HepG2 (cell line): ENCODE data around the gene KDM2B. TPM values are rescaled to one million over a fixed set of nuclear protein-coding genes. Genes with fewer than 3 reads are reported as not detected.
A peak's percentile ranks its signal among the peaks of the same experiment; 100 is the strongest.

Experiments used
- ATAC-seq: fragments of 200-7000 bp; cut with Tn5 transposase; 3 replicates; pipeline ENCODE4 v1.9.1; 2020; ENCODE audit warnings: mild to moderate bottlenecking, moderate library complexity
- BruUV-seq: library from RNA; stranded (reverse); fragments of 400-500 nt; replicated peaks from 2 replicates; lab custom pipeline; 2021; lab: Mats Ljungman, UMichigan
- CTCF ChIA-PET: fragments of 300-600 bp; formaldehyde crosslinking; extraction: SDS; loops from one replicate; lab custom pipeline; 2021; ENCODE audit warnings: low total read pairs, inconsistent platforms, low intra/inter-chr PET ratio; lab: Yijun Ruan, JAX
- POLR2A ChIA-PET: fragments of 350-600 bp; sonication (Branson Sonifier 250); formaldehyde crosslinking; loops from one replicate; lab custom pipeline; 2020; ENCODE audit warnings: antibody characterized with exemption, inconsistent platforms; lab: Yijun Ruan, JAX
- DNase-seq: peaks from one replicate; pipeline ENCODE4 v3.0.0-alpha.2; 2015; ENCODE audit warnings: low spot score
- FAIRE-seq: peaks from 3 replicates; lab custom pipeline; 2011; peaks lifted over from hg19 to GRCh38; lab: Jason Lieb, UNC
- H2AFZ ChIP-seq: one replicate; pipeline ENCODE4 v1.6.1; 2011; ENCODE audit warnings: low read length, inconsistent platforms
- H3K27ac ChIP-seq: fragments of 300-600 bp; 3 replicates; pipeline ENCODE4 v1.8.0; 2011; ENCODE audit warnings: mixed run types, mild to moderate bottlenecking, mixed read lengths, low read length, inconsistent platforms; ENCODE audit not compliant: insufficient read depth; ENCODE audit errors: extremely low read length
- H3K27me3 ChIP-seq, 2 experiments: fragments of 200-600 bp in 1 of 2; 2 replicates in 1 of 2; 3 replicates in 1 of 2; pipeline versions ENCODE4 v1.6.0 to v1.8.0; 2011; ENCODE audit warnings: low read length in 2 of 2, mild to moderate bottlenecking in 2 of 2, moderate library complexity in 2 of 2, inconsistent platforms in 1 of 2; ENCODE audit not compliant: insufficient read depth in 2 of 2, control insufficient read depth in 1 of 2
- H3K36me3 ChIP-seq, 2 experiments: fragments of 200-600 bp in 1 of 2; replicated peaks in 1 of 2; 2 replicates in 1 of 2; 3 replicates in 1 of 2; pipeline versions ENCODE4 v1.5.1 to v1.8.0; 2011; ENCODE audit warnings: low read length in 2 of 2, inconsistent platforms in 1 of 2; ENCODE audit not compliant: insufficient read depth in 2 of 2, control insufficient read depth in 1 of 2
- H3K4me1 ChIP-seq: 2 replicates; pipeline ENCODE4 v1.5.1; 2012; ENCODE audit warnings: low read length, inconsistent platforms; ENCODE audit not compliant: insufficient read depth
- H3K4me2 ChIP-seq: 2 replicates; pipeline ENCODE4 v1.6.0; 2011; ENCODE audit warnings: low read depth, low read length, inconsistent platforms
- H3K4me3 ChIP-seq, 3 experiments: fragments of 200-600 bp in 1 of 3; sonication (generic), shearing (Covaris generic) in 1 of 3; replicated peaks in 1 of 3; 2 replicates each; pipeline ENCODE4 v1.5.1; 2011 to 2016; ENCODE audit warnings: low read length in 3 of 3, inconsistent platforms in 2 of 3, low read depth in 2 of 3, mild to moderate bottlenecking in 2 of 3, control low read depth in 1 of 3, mixed read lengths in 1 of 3; ENCODE audit not compliant: insufficient read depth in 1 of 3
- H3K79me2 ChIP-seq: one replicate; pipeline ENCODE4 v1.6.1; 2011; ENCODE audit warnings: low read length, inconsistent platforms; ENCODE audit not compliant: insufficient read depth
- H3K9ac ChIP-seq: 2 replicates; pipeline ENCODE4 v1.6.0; 2011; ENCODE audit warnings: mild to moderate bottlenecking, low read depth, low read length, inconsistent platforms; ENCODE audit not compliant: insufficient read depth
- H3K9me3 ChIP-seq: 2 replicates; pipeline ENCODE4 v1.5.1; 2012; ENCODE audit warnings: mild to moderate bottlenecking, low read length
- H4K20me1 ChIP-seq: 2 replicates; pipeline ENCODE4 v1.6.0; 2011; ENCODE audit warnings: inconsistent platforms, mild to moderate bottlenecking, low read length, moderate library complexity; ENCODE audit not compliant: insufficient read depth
- ATF1 ChIP-seq: IDR thresholded peaks from 2 replicates; pipeline ENCODE4 v1.6.1; 2016; ENCODE audit warnings: mild to moderate bottlenecking, control low read depth
- BCL6 ChIP-seq: IDR thresholded peaks from 2 replicates; pipeline ENCODE4 v1.6.1; 2016; ENCODE audit warnings: missing genetic modification reagents, missing compliant biosample characterization
- HIVEP1 ChIP-seq: sonication (generic); formaldehyde crosslinking; IDR thresholded peaks from 2 replicates; pipeline ENCODE4 v1.4.0; 2020; ENCODE audit warnings: mild to moderate bottlenecking, missing genetic modification reagents
- JUN ChIP-seq: sonication (generic); formaldehyde crosslinking; IDR thresholded peaks from 2 replicates; pipeline ENCODE4 v1.4.0; 2020; ENCODE audit warnings: mild to moderate bottlenecking, missing genetic modification reagents
- JUNB ChIP-seq: sonication (generic); formaldehyde crosslinking; IDR thresholded peaks from 2 replicates; pipeline ENCODE4 v1.8.0; 2022; ENCODE audit warnings: missing genetic modification reagents, mild to moderate bottlenecking, borderline replicate concordance
- KDM1A ChIP-seq: IDR thresholded peaks from 2 replicates; pipeline ENCODE4 v1.6.1; 2016; ENCODE audit warnings: missing compliant biosample characterization
- KMT2A ChIP-seq: sonication (generic); formaldehyde crosslinking; IDR thresholded peaks from 2 replicates; pipeline ENCODE4 v1.4.0; 2020; ENCODE audit warnings: missing genetic modification reagents
- MAZ ChIP-seq, 2 experiments: sonication (generic) in 1 of 2; formaldehyde crosslinking in 1 of 2; IDR thresholded peaks; 2 replicates each; pipeline versions ENCODE4 v1.5.0 to v1.6.1; 2012 to 2020; ENCODE audit warnings: low read depth in 2 of 2, mild to moderate bottlenecking in 2 of 2, borderline replicate concordance in 1 of 2, improper control_type of control experiment in 1 of 2, low read length in 1 of 2, missing genetic modification reagents in 1 of 2, moderate library complexity in 1 of 2
- PHB2 ChIP-seq: fragments of 450-650 bp; IDR thresholded peaks from 2 replicates; pipeline ENCODE4 v1.6.1; 2018; ENCODE audit not compliant: partially characterized antibody
- PTBP1 ChIP-seq: fragments of 200-400 bp; formaldehyde crosslinking; IDR thresholded peaks from 2 replicates; pipeline ENCODE4 v1.6.1; 2018; ENCODE audit warnings: low read length, low read depth; ENCODE audit not compliant: poor library complexity, severe bottlenecking
- SNAPC4 ChIP-seq: sonication (generic); formaldehyde crosslinking; IDR thresholded peaks from 2 replicates; pipeline ENCODE4 v1.4.0; 2020; ENCODE audit warnings: mild to moderate bottlenecking, missing genetic modification reagents
- TFAP4 ChIP-seq: sonication (generic); IDR thresholded peaks from 2 replicates; pipeline ENCODE4 v1.6.1; 2016; ENCODE audit warnings: low read depth, borderline replicate concordance
- ZNF510 ChIP-seq: sonication (generic); formaldehyde crosslinking; IDR thresholded peaks from 2 replicates; pipeline ENCODE4 v1.4.0; 2020; ENCODE audit warnings: low read depth, mild to moderate bottlenecking, missing genetic modification reagents
- ZNF704 ChIP-seq: sonication (generic); formaldehyde crosslinking; IDR thresholded peaks from 2 replicates; pipeline ENCODE4 v1.8.1; 2023; ENCODE audit warnings: mild to moderate bottlenecking, inconsistent platforms, moderate library complexity, missing genetic modification reagents, borderline replicate concordance
- ZSCAN25 ChIP-seq: sonication (generic); formaldehyde crosslinking; IDR thresholded peaks from 2 replicates; pipeline ENCODE4 v1.8.0; 2022; ENCODE audit warnings: mild to moderate bottlenecking, missing genetic modification reagents
- WGBS: methylation state at CpG from one replicate; pipeline ENCODE4 v1.1.6; 2017; ENCODE audit warnings: low lambda C conversion rate; 5-methylcytosine and 5-hydroxymethylcytosine counted together
- in situ Hi-C: cut with HindIII; loops from 2 replicates; pipeline ENCODE4 v1.10.0; 2017; ENCODE audit warnings: low pct_unique_long_range_greater_than_20kb; ENCODE audit not compliant: extremely low pct_ligation_motif_present
- intact Hi-C: fragments of 100-400 bp; cut with micrococcal nuclease; formaldehyde crosslinking; loops from one replicate; pipeline ENCODE4 v1.10.0; 2022; ENCODE audit not compliant: unreplicated experiment
- polyA plus RNA-seq, 8 experiments: library from polyadenylated mRNA; depleted of rRNA in 3 of 8; stranded (reverse) in 7 of 8; unstranded in 1 of 8; fragments of >200 nt; fragmentation: Illumina TruSeq in 4 of 8; extraction: Trizol in 4 of 8; gene quantifications; 2 replicates each; pipeline versions ENCODE4 v1.2.1 to v1.2.3, GENCODE V29; 2011 to 2016; ENCODE audit warnings: low read depth in 4 of 8, missing spikeins in 1 of 8, mixed read lengths in 1 of 8; ENCODE audit not compliant: insufficient read depth in 1 of 8
- total RNA-seq, 5 experiments: library from RNA; depleted of rRNA; stranded (reverse); fragments of >200 nt; fragmentation: Illumina TruSeq; extraction: Trizol; gene quantifications; 2 replicates each; pipeline ENCODE4 v1.2.3, GENCODE V29; 2016; ENCODE audit warnings: low read depth in 1 of 5

KDM2B gene
- total and polyA plus RNA-seq, 2 of the 13 experiments (the other 11 are each of a cell fraction or from before 2014, with no cell fraction given) = 17.5 to 26.1 TPM

- no peak for TF ChIP-seq ZNF704 (CRISPR knock-in tag)
- TF ChIP-seq ZNF510 (CRISPR knock-in tag) = no peak
- TF ChIP-seq MAZ (IDR thresholded peaks at IDR 0.05; ENCODE audit: borderline replicate concordance, low read depth, low read length) = 0 out of 2 replicates have a peak, but pooled peaks have one; percentile 20
- peak; percentile 55 for TF ChIP-seq MAZ (CRISPR knock-in tag; IDR thresholded peaks at IDR 0.05; ENCODE audit: low read depth)
- no peak for TF ChIP-seq PTBP1
- peak; percentile 77 for TF ChIP-seq ZSCAN25 (CRISPR knock-in tag)
- TF ChIP-seq HIVEP1 (CRISPR knock-in tag) = peak; percentile 89
Measured at GRCh38 chr12:121399391-121400331, 181.2 kb downstream of the KDM2B start, which contains the start of gene RNF34 (continued).

- no peak for DNase-seq
- Histone ChIP-seq H3K27ac (no peak overlapping the region), H3K27me3 (no peaks in the 10 kb centered on the region; a peak in 1 of 5 replicates), H3K9me3 (no peaks in the 10 kb centered on the region), H3K4me3 (no peak overlapping the region; a peak in 1 of 6 replicates), H3K79me2 (peaks cover 30% of the 10 kb centered on the region), H3K4me1 (peaks cover 33% of the 10 kb centered on the region), H2AFZ (no peak overlapping the region), H3K4me2 (peak overlapping the region; percentile 77), H3K9ac (no peak overlapping the region), H4K20me1 (no peaks in the 10 kb centered on the region; the same call in 1 of the 2 replicates), H3K36me3 (no peaks in the 10 kb centered on the region; a peak in 1 of 5 replicates)
- POLR2A ChIA-PET = no interaction called here
- whole genome bisulfite sequencing = 97% methylated on average over 5 of the region's 5 CpGs
- BruUV-seq = no TSS peak
- intact Hi-C loops = no loop called here
- CTCF ChIA-PET = no interaction called here
- FAIRE-seq = no peak
- no peak for ATAC-seq
- in situ Hi-C loops = no loop called here
- TF ChIP-seq ATF1 (no peak), SNAPC4 (CRISPR knock-in tag) (no peak), TFAP4 (no peak), KMT2A (CRISPR knock-in tag) (no peak), BCL6 (CRISPR knock-in tag) (no peak), JUNB (CRISPR knock-in tag) (no peak), JUN (CRISPR knock-in tag) (no peak), KDM1A (CRISPR knock-in tag) (no peak), PHB2 (no peak)
Measured at GRCh38 chr12:121398355-121398754, 182.5 kb downstream of the KDM2B start.
